ENCODE data around the gene CTBS. TPM values are rescaled to one million over a fixed set of nuclear protein-coding genes. Genes with fewer than 3 reads are reported as not detected.
"Not testable (repeated sequence)": the region's sequence is repeated elsewhere in the genome, so short reads cannot be mapped to it uniquely, and the experiment has no call there.

The CTBS gene
- total RNA-seq, 1 donor from 2014 or later, result 24.3 TPM

- ATAC-seq (no peak), DNase-seq (no peak)
- no peak for TF ChIP-seq CTCF (IDR thresholded peaks at IDR 0.05)
- intact Hi-C loops (cut with DNase I), result no loop called here
- Histone ChIP-seq H3K27me3 (no peaks in the 10 kb centered on the region), H3K4me3 (no peak overlapping the region), H3K36me3 (no peaks in the 10 kb centered on the region), H3K4me1 (peaks cover 2% of the 10 kb centered on the region), H3K9me3 (no peaks in the 10 kb centered on the region), H3K27ac (no peak overlapping the region)
These were observed 64.1 kb downstream of the CTBS start for GRCh38 chr1:84510165-84510564.

GRCh38 chr1:84509029-84509428, 65.2 kb downstream of the CTBS start:
- no peak for TF ChIP-seq CTCF (IDR thresholded peaks at IDR 0.05)
- peaks cover 8% of the 10 kb centered on the region for H3K4me1 ChIP-seq
- no peak for ATAC-seq
- no peak overlapping the region for H3K27ac ChIP-seq
- H3K27me3 ChIP-seq, result no peaks in the 10 kb centered on the region
- H3K4me3 ChIP-seq, result no peak overlapping the region
- DNase-seq, result no peak
- intact Hi-C loops (cut with DNase I), result loop anchor here (10.0 kb wide), 1 partner anchor 56 kb away; no protein-coding TSS in a partner anchor
- H3K36me3 ChIP-seq, result no peaks in the 10 kb centered on the region
- no peaks in the 10 kb centered on the region for H3K9me3 ChIP-seq

- Histone ChIP-seq H3K27me3 (no peaks in the 10 kb centered on the region), H3K9me3 (no peaks in the 10 kb centered on the region), H3K4me3 (no peak overlapping the region), H3K27ac (no peak overlapping the region), H3K4me1 (peaks cover 13% of the 10 kb centered on the region), H3K36me3 (no peaks in the 10 kb centered on the region)
- DNase-seq (no peak), ATAC-seq (no peak)
- intact Hi-C loops (cut with DNase I), result loop anchor here (10.0 kb wide), 1 partner anchor 56 kb away; no protein-coding TSS in a partner anchor
- no peak for TF ChIP-seq CTCF (IDR thresholded peaks at IDR 0.05)
These were observed 65.7 kb downstream of the CTBS start for GRCh38 chr1:84508510-84508909.

GRCh38 chr1:84507887-84508286, 66.4 kb downstream of the CTBS start:
- H3K27me3 ChIP-seq, H3K9me3 ChIP-seq, ATAC-seq, H3K27ac ChIP-seq, H3K4me3 ChIP-seq, DNase-seq, H3K36me3 ChIP-seq: not testable (repeated sequence)
- peaks cover 19% of the 10 kb centered on the region for H3K4me1 ChIP-seq
- intact Hi-C loops (cut with DNase I), result loop anchor here (10.0 kb wide), 1 partner anchor 57 kb away; no protein-coding TSS in a partner anchor

GRCh38 chr1:84506729-84507453, 67.3 kb downstream of the CTBS start:
- Histone ChIP-seq H3K9me3 (no peaks in the 10 kb centered on the region), H3K4me1 (peaks cover 28% of the 10 kb centered on the region), H3K27ac (peak overlapping the region; percentile 97), H3K36me3 (no peaks in the 10 kb centered on the region), H3K4me3 (peak overlapping the region; percentile 79), H3K27me3 (no peaks in the 10 kb centered on the region)
- no peak for DNase-seq
- ATAC-seq, result no peak
- intact Hi-C loops (cut with DNase I), result loop anchor here (10.0 kb wide), 1 partner anchor 58 kb away; no protein-coding TSS in a partner anchor
- no peak for TF ChIP-seq CTCF (IDR thresholded peaks at IDR 0.05)

GRCh38 chr1:84506002-84506728, 68.1 kb downstream of the CTBS start, which contains the start of the genes GNG5 and SPATA1:
Gene GNG5 (minus strand): TSS chr1:84506581. CDS start chr1:84506091, 490 bp downstream.
Gene SPATA1 (plus strand): TSS chr1:84506386. CDS start chr1:84516360, 9,974 bp downstream.
- peak; percentile 6 for TF ChIP-seq CTCF (IDR thresholded peaks at IDR 0.05)
- Histone ChIP-seq H3K4me1 (peaks cover 32% of the 10 kb centered on the region), H3K27ac (peak within 1 kb of the TSS; percentile 97), H3K36me3 (peaks cover 5% of the 10 kb centered on the region), H3K27me3 (no peaks in the 10 kb centered on the region), H3K4me3 (peak within 1 kb of the TSS; percentile 79), H3K9me3 (no peaks in the 10 kb centered on the region)
- DNase-seq (peak; percentile 100), ATAC-seq (peak; percentile 95)
- intact Hi-C loops (cut with DNase I), result loop anchor here (10.0 kb wide), 1 partner anchor 59 kb away; no protein-coding TSS in a partner anchor
